H1 (cell line): ENCODE results near the gene SUPT20HL1. TPM values are rescaled to one million over a fixed set of nuclear protein-coding genes. Genes with fewer than 3 reads are reported as not detected.

Source experiments
- CTCF ChIA-PET: fragments of 300-600 bp; sonication (Branson Sonifier 250); formaldehyde crosslinking; loops from one replicate; lab custom pipeline; 2021; ENCODE audit not compliant: partially characterized antibody; lab: Charles Lee
- POLR2A ChIA-PET: fragments of 300-600 bp; sonication (Branson Sonifier 250); formaldehyde crosslinking; loops from one replicate; lab custom pipeline; 2021; ENCODE audit warnings: inconsistent platforms; ENCODE audit not compliant: partially characterized antibody; lab: Charles Lee
- DNase-seq, 2 experiments: peaks; one replicate each; pipeline versions ENCODE4 v3.0.0 to v3.0.0-alpha.2; 2010 to 2022; ENCODE audit warnings: low spot score in 2 of 2, low read depth in 1 of 2, mixed read lengths in 1 of 2
- FAIRE-seq: peaks from 2 replicates; lab custom pipeline; 2011; peaks lifted over from hg19 to GRCh38; lab: Jason Lieb, UNC
- H2AFZ ChIP-seq: 2 replicates; pipeline ENCODE4 v1.8.1; 2012; ENCODE audit warnings: low read length, inconsistent platforms
- H2AK5ac ChIP-seq: 2 replicates; pipeline ENCODE4 v1.6.1; 2013; ENCODE audit warnings: low read depth, low read length
- H2BK120ac ChIP-seq: replicated peaks from 2 replicates; pipeline ENCODE3; 2013; ENCODE audit warnings: low read depth, low read length, inconsistent platforms
- H2BK12ac ChIP-seq: 2 replicates; pipeline ENCODE4 v1.6.1; 2013; ENCODE audit warnings: low read depth, low read length
- H2BK15ac ChIP-seq: 2 replicates; pipeline ENCODE4 v1.6.1; 2013; ENCODE audit warnings: low read length
- H2BK20ac ChIP-seq: 2 replicates; pipeline ENCODE4 v1.6.1; 2013; ENCODE audit warnings: low read length
- H2BK5ac ChIP-seq: 2 replicates; pipeline ENCODE4 v1.6.1; 2013; ENCODE audit warnings: low read depth, low read length
- H3K14ac ChIP-seq: 2 replicates; pipeline ENCODE4 v1.6.1; 2013; ENCODE audit warnings: inconsistent platforms; ENCODE audit not compliant: insufficient read length
- H3K18ac ChIP-seq: 2 replicates; pipeline ENCODE4 v1.6.1; 2013; ENCODE audit warnings: low read length; ENCODE audit errors: extremely low read depth
- H3K23ac ChIP-seq: 2 replicates; pipeline ENCODE4 v1.6.1; 2013; ENCODE audit warnings: inconsistent platforms; ENCODE audit not compliant: insufficient read length
- H3K23me2 ChIP-seq: 2 replicates; pipeline ENCODE4 v1.6.1; 2013; ENCODE audit warnings: low read depth, low read length
- H3K27ac ChIP-seq: 2 replicates; pipeline ENCODE4 v1.6.1; 2011; ENCODE audit warnings: low read depth, low read length, inconsistent platforms
- H3K27me3 ChIP-seq, 4 experiments: replicated peaks in 1 of 4; 1 replicate in 1 of 4; 2 replicates in 3 of 4; pipeline versions ENCODE4 v1.6.1 to v1.8.1; 2011 to 2013; ENCODE audit warnings: low read length in 3 of 4, mild to moderate bottlenecking in 3 of 4, inconsistent platforms in 2 of 4, mixed read lengths in 2 of 4, moderate library complexity in 1 of 4; ENCODE audit not compliant: control insufficient read depth in 3 of 4, insufficient read depth in 3 of 4; ENCODE audit errors: extremely low read depth in 1 of 4
- H3K36me3 ChIP-seq, 4 experiments: 2 replicates each; pipeline versions ENCODE4 v1.6.1 to v1.8.1; 2011 to 2013; ENCODE audit warnings: mild to moderate bottlenecking in 4 of 4, low read length in 3 of 4, moderate library complexity in 2 of 4, control low read depth in 1 of 4, inconsistent platforms in 1 of 4; ENCODE audit not compliant: insufficient read depth in 4 of 4, control insufficient read depth in 2 of 4
- H3K4ac ChIP-seq: replicated peaks from 2 replicates; pipeline ENCODE3; 2013; ENCODE audit warnings: low read length, low read depth, mixed read lengths, inconsistent platforms; ENCODE audit not compliant: insufficient read length
- H3K4me1 ChIP-seq, 4 experiments: replicated peaks in 1 of 4; 1 replicate in 1 of 4; 2 replicates in 3 of 4; pipeline versions ENCODE4 v1.6.1 to v1.8.1; 2011 to 2013; ENCODE audit warnings: low read length in 3 of 4, inconsistent platforms in 2 of 4, mixed read lengths in 1 of 4; ENCODE audit not compliant: insufficient read depth in 4 of 4, control insufficient read depth in 3 of 4
- H3K4me2 ChIP-seq, 2 experiments: 2 replicates each; pipeline versions ENCODE4 v1.6.1 to v1.8.1; 2011 to 2013; ENCODE audit warnings: low read depth in 2 of 2, low read length in 2 of 2, control low read depth in 1 of 2, inconsistent platforms in 1 of 2, mild to moderate bottlenecking in 1 of 2; ENCODE audit not compliant: insufficient read depth in 1 of 2
- H3K4me3 ChIP-seq, 4 experiments: fragments of 200-600, 300-600 bp in 1 of 4; sonication (generic), shearing (Covaris generic), sonication (Bioruptor Twin) in 1 of 4; 2 replicates each; pipeline versions ENCODE4 v1.5.1 to v1.8.1; 2011 to 2016; ENCODE audit warnings: low read length in 4 of 4, low read depth in 3 of 4, control low read depth in 2 of 4, inconsistent platforms in 2 of 4, mild to moderate bottlenecking in 2 of 4, mixed read lengths in 1 of 4, moderate library complexity in 1 of 4; ENCODE audit not compliant: insufficient read depth in 2 of 4; ENCODE audit errors: extremely low read depth in 1 of 4
- H3K56ac ChIP-seq: replicated peaks from 2 replicates; pipeline ENCODE3; 2013; ENCODE audit warnings: low read depth, mild to moderate bottlenecking, mixed read lengths, low read length, inconsistent platforms; ENCODE audit not compliant: insufficient read length
- H3K79me1 ChIP-seq: 2 replicates; pipeline ENCODE4 v1.6.1; 2013; ENCODE audit warnings: low read depth, low read length, control low read depth
- H3K79me2 ChIP-seq, 2 experiments: 2 replicates each; pipeline versions ENCODE4 v1.6.1 to v1.8.1; 2012 to 2013; ENCODE audit warnings: low read length in 2 of 2, mild to moderate bottlenecking in 2 of 2, inconsistent platforms in 1 of 2; ENCODE audit not compliant: insufficient read depth in 2 of 2, control insufficient read depth in 1 of 2
- H3K9ac ChIP-seq, 4 experiments: replicated peaks in 1 of 4; 1 replicate in 1 of 4; 2 replicates in 3 of 4; pipeline versions ENCODE4 v1.6.1 to v1.8.1; 2011 to 2013; ENCODE audit warnings: low read depth in 3 of 4, low read length in 3 of 4, control low read depth in 2 of 4, mild to moderate bottlenecking in 2 of 4, moderate library complexity in 2 of 4, inconsistent platforms in 1 of 4; ENCODE audit errors: extremely low read depth in 1 of 4
- H3K9me3 ChIP-seq, 2 experiments: 2 replicates each; pipeline versions ENCODE4 v1.6.1 to v1.8.1; 2012 to 2013; ENCODE audit warnings: mild to moderate bottlenecking in 2 of 2, moderate library complexity in 2 of 2, control low read depth in 1 of 2, inconsistent platforms in 1 of 2, low read depth in 1 of 2, low read length in 1 of 2, mixed read lengths in 1 of 2; ENCODE audit not compliant: insufficient read depth in 2 of 2
- H4K20me1 ChIP-seq, 2 experiments: replicated peaks in 1 of 2; 2 replicates each; pipeline versions ENCODE3 to v1.8.1; 2011 to 2013; ENCODE audit warnings: inconsistent platforms in 2 of 2, low read length in 2 of 2, mild to moderate bottlenecking in 1 of 2; ENCODE audit not compliant: insufficient read depth in 2 of 2, control insufficient read depth in 1 of 2
- H4K5ac ChIP-seq: 2 replicates; pipeline ENCODE4 v1.6.1; 2013; ENCODE audit warnings: low read length, low read depth, mixed read lengths, inconsistent platforms; ENCODE audit not compliant: insufficient read length
- H4K8ac ChIP-seq: 2 replicates; pipeline ENCODE4 v1.8.0; 2013; ENCODE audit warnings: mild to moderate bottlenecking, moderate library complexity, low read length, inconsistent platforms; ENCODE audit not compliant: insufficient read depth; ENCODE audit errors: extremely low read depth
- H4K91ac ChIP-seq: replicated peaks from 2 replicates; pipeline ENCODE3; 2013; ENCODE audit warnings: low read length, mixed read lengths, inconsistent platforms; ENCODE audit not compliant: insufficient read length
- ATF3 ChIP-seq: IDR thresholded peaks from 2 replicates; pipeline ENCODE4 v1.6.1; 2011; ENCODE audit warnings: low read depth, mild to moderate bottlenecking, low read length; ENCODE audit not compliant: insufficient read depth
- CBX5 ChIP-seq: fragments of 300-800, 300-1000 bp; sonication (generic); IDR thresholded peaks from 2 replicates; pipeline ENCODE4 v1.7.1; 2016; ENCODE audit warnings: antibody characterized with exemption, low read length, low read depth
- CHD2 ChIP-seq: IDR thresholded peaks from 2 replicates; pipeline ENCODE4 v1.6.1; 2012; ENCODE audit warnings: low read length, improper control_type of control experiment
- EGR1 ChIP-seq: IDR thresholded peaks from 2 replicates; pipeline ENCODE4 v1.6.1; 2011; ENCODE audit warnings: low read depth, low read length, borderline replicate concordance
- EZH2 ChIP-seq: fragments of 200-600 bp; sonication (generic); IDR thresholded peaks from 2 replicates; pipeline ENCODE4 v1.7.1; 2012; ENCODE audit warnings: low read depth, mild to moderate bottlenecking, moderate library complexity, low read length, inconsistent platforms; ENCODE audit not compliant: severe bottlenecking
- NANOG ChIP-seq: IDR thresholded peaks from 2 replicates; pipeline ENCODE4 v1.6.1; 2011; ENCODE audit warnings: low read length, low read depth, mild to moderate bottlenecking, inconsistent platforms; ENCODE audit not compliant: insufficient read depth, poor library complexity, severe bottlenecking
- NRF1 ChIP-seq: IDR thresholded peaks from 2 replicates; pipeline ENCODE4 v1.6.1; 2011; ENCODE audit warnings: mild to moderate bottlenecking, low read depth, low read length, improper control_type of control experiment
- PHF8 ChIP-seq: fragments of 200-600 bp; sonication (generic); conservative IDR thresholded peaks from 2 replicates; pipeline ENCODE4 v1.7.1; 2012; ENCODE audit warnings: low read depth, mild to moderate bottlenecking, inconsistent platforms, low read length, moderate library complexity
- RBBP5 ChIP-seq: IDR thresholded peaks from 2 replicates; pipeline ENCODE4 v1.7.1; 2012; ENCODE audit warnings: low read depth, mild to moderate bottlenecking, inconsistent platforms, low read length, moderate library complexity, borderline replicate concordance
- RFX5 ChIP-seq: IDR thresholded peaks from 2 replicates; pipeline ENCODE4 v1.6.1; 2011; ENCODE audit warnings: low read depth, low read length, improper control_type of control experiment, borderline replicate concordance
- RXRA ChIP-seq: IDR thresholded peaks from 2 replicates; pipeline ENCODE4 v1.6.1; 2011; ENCODE audit warnings: low read depth, mild to moderate bottlenecking, low read length, moderate library complexity; ENCODE audit not compliant: insufficient read depth
- SAP30 ChIP-seq: fragments of 300-600 bp; sonication (generic); IDR thresholded peaks from 2 replicates; pipeline ENCODE4 v1.7.1; 2012; ENCODE audit warnings: low read length, moderate library complexity, mild to moderate bottlenecking, inconsistent platforms; ENCODE audit not compliant: insufficient read depth, insufficient replicate concordance
- SRF ChIP-seq: IDR thresholded peaks from 2 replicates; pipeline ENCODE4 v1.6.1; 2011; ENCODE audit warnings: mild to moderate bottlenecking, low read depth, low read length, moderate library complexity
- TCF12 ChIP-seq: IDR thresholded peaks from 2 replicates; pipeline ENCODE4 v1.6.1; 2011; ENCODE audit warnings: low read depth, mild to moderate bottlenecking, low read length
- WGBS, 2 experiments: shearing (Covaris generic) in 1 of 2; methylation state at CpG; one replicate each; pipeline versions ENCODE4 v1.1.6 to v1.1.7; 2013 to 2015; ENCODE audit warnings: low lambda C conversion rate in 2 of 2, mixed read lengths in 2 of 2, inconsistent platforms in 1 of 2, low coverage in 1 of 2, missing lambda C conversion rate in 1 of 2; ENCODE audit not compliant: insufficient replicate concordance in 2 of 2, insufficient coverage in 1 of 2, insufficient read length in 1 of 2; ENCODE audit errors: extremely low coverage in 1 of 2, missing lambda C conversion rate in 1 of 2; 5-methylcytosine and 5-hydroxymethylcytosine counted together
- polyA plus RNA-seq, 7 experiments: library from polyadenylated mRNA; depleted of rRNA in 3 of 7; stranded (reverse) in 5 of 7; unstranded in 2 of 7; fragments of >200 nt in 5 of 7; fragments of 200-250 nt in 2 of 7; gene quantifications; 1 replicate in 5 of 7; 2 replicates in 1 of 7; 4 replicates in 1 of 7; pipeline versions ENCODE4 v1.2.1 to v1.2.3, GENCODE V29; 2011 to 2013; ENCODE audit warnings: missing spikeins in 2 of 7, mixed read lengths in 2 of 7
- total RNA-seq: library from RNA; stranded (reverse); fragmentation: NEBNext Ultra II Directional; extraction: Animal tissue kit (Norgen Biotek cat#: 25700); gene quantifications from 2 replicates; pipeline ENCODE4 v1.2.1, GENCODE V29; 2021

Gene SUPT20HL1
- total and polyA plus RNA-seq, 2 of the 8 experiments (the other 6 are each of a cell fraction or from before 2014, with no cell fraction given) = not detected

GRCh38 chrX:24340501-24340900 lies 19.9 kb upstream of the SUPT20HL1 start:
- H2BK12ac ChIP-seq = no peak overlapping the region
- H3K9ac ChIP-seq = no peak overlapping the region
- H4K20me1 ChIP-seq = no peaks in the 10 kb centered on the region
- no peak overlapping the region for H3K56ac ChIP-seq
- no peak overlapping the region for H2AK5ac ChIP-seq
- no peaks in the 10 kb centered on the region for H3K9me3 ChIP-seq
- no peaks in the 10 kb centered on the region for H3K4me1 ChIP-seq
- H3K4ac ChIP-seq = no peak overlapping the region
- H4K5ac ChIP-seq = no peak overlapping the region
- WGBS, 2 experiments = 100% methylated on average over 2 of the region's 2 CpGs; no CpG with 5 or more reads in 1 of the 2 experiments
- no peak overlapping the region for H2BK20ac ChIP-seq
- no peak overlapping the region for H2BK120ac ChIP-seq
- H3K79me1 ChIP-seq = no peaks in the 10 kb centered on the region
- H3K36me3 ChIP-seq = no peaks in the 10 kb centered on the region
- no peak overlapping the region for H4K8ac ChIP-seq
- no peak overlapping the region for H3K23ac ChIP-seq
- DNase-seq = no peak
- ChIA-PET CTCF (interaction anchor here (1.1 kb wide), 1 partner anchor 159 kb away, joined by 3 read pairs; no protein-coding TSS in a partner anchor), POLR2A (no interaction called here)
- H2BK15ac ChIP-seq = no peak overlapping the region
- no peaks in the 10 kb centered on the region for H3K27me3 ChIP-seq
- H3K79me2 ChIP-seq = no peaks in the 10 kb centered on the region
- no peaks in the 10 kb centered on the region for H3K23me2 ChIP-seq
- no peak overlapping the region for H2BK5ac ChIP-seq
- H3K4me3 ChIP-seq = no peak overlapping the region
- H3K27ac ChIP-seq = no peak overlapping the region
- no peak overlapping the region for H3K14ac ChIP-seq
- no peak overlapping the region for H3K18ac ChIP-seq
- no peak overlapping the region for H3K4me2 ChIP-seq
- FAIRE-seq = no peak
- no peak overlapping the region for H4K91ac ChIP-seq
- H2AFZ ChIP-seq = no peak overlapping the region
- no peak for TF ChIP-seq RBBP5
- TF ChIP-seq NRF1 = no peak
- TF ChIP-seq EGR1 = no peak
- no peak for TF ChIP-seq TCF12
- no peak for TF ChIP-seq EZH2
- no peak for TF ChIP-seq PHF8
- no peak for TF ChIP-seq NANOG
- TF ChIP-seq SRF = no peak
- TF ChIP-seq RFX5 = no peak
- TF ChIP-seq ATF3 = no peak
- TF ChIP-seq CHD2 = no peak
- TF ChIP-seq SAP30 = no peak
- TF ChIP-seq RXRA = no peak
- no peak for TF ChIP-seq CBX5
